ENCODE results near the gene C13orf42. TPM values are rescaled to one million over a fixed set of nuclear protein-coding genes. Genes with fewer than 3 reads are reported as not detected.
"Not testable (repeated sequence)": the region's sequence is repeated elsewhere in the genome, so short reads cannot be mapped to it uniquely, and the experiment has no call there.

The C13orf42 gene
- total RNA-seq, 1 experiment from 2014 or later, result not detected

DNA sequence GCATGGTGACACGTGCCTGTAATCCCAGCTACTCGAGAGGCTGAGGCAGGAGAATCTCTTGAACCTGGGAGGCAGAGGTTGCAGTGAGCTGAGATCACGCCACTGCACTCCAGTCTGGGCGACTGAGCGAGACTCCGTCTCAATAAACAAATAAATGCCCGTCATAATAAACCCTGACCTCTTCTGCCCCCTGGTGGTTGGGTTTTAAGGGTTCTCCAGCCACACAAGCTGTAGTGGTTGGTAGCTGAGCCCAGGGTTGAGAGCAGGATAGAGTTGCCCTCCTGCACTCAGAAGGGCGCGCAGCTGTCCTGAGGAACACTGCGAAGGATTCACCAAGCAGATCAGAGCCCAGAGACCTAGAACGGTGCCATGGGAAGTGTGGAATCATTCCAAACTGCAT, 9.8 kb upstream of the C13orf42 start:
- POLR2A ChIA-PET; H3K27ac ChIP-seq (ENCODE audit: low read depth, low read length); H3K9me3 ChIP-seq (ENCODE audit: control insufficient read depth in 1 of 2, insufficient read depth in 1 of 2, low read depth in 1 of 2, low read length in 2 of 2); H3K36me3 ChIP-seq (ENCODE audit: control insufficient read depth in 1 of 2, insufficient read depth in 2 of 2, low read length in 2 of 2); H3K9me2 ChIP-seq (ENCODE audit: insufficient read depth); H3K4me3 ChIP-seq (replicated peaks in 1 of 2; ENCODE audit: low read depth in 1 of 2, low read length in 2 of 2); RAD21 ChIA-PET (ENCODE audit: low non-redundant PET in 1 of 2, low total read pairs in 2 of 2, uncharacterized antibody in 2 of 2, unreplicated experiment in 2 of 2); BruUV-seq (replicated peaks); H2AFZ ChIP-seq (ENCODE audit: low read depth, low read length, poor library complexity, severe bottlenecking); H4K20me1 ChIP-seq (ENCODE audit: insufficient read depth); H3K27me3 ChIP-seq (ENCODE audit: insufficient read depth, low read length); H3K9ac ChIP-seq (ENCODE audit: low read length); H3K79me2 ChIP-seq (ENCODE audit: insufficient read depth, low read length); intact Hi-C loops (cut with micrococcal nuclease); H3K4me1 ChIP-seq (ENCODE audit: control insufficient read depth in 1 of 2, insufficient read depth in 2 of 2, low read length in 2 of 2): not testable (repeated sequence)
- peak overlapping the region; percentile 20 for H3K4me2 ChIP-seq (ENCODE audit: low read length)
- DNase-seq (ENCODE audit: low read depth, low spot score) (peak; percentile 47), ATAC-seq (peak; percentile 73)
- TF ChIP-seq, protein P1, sequence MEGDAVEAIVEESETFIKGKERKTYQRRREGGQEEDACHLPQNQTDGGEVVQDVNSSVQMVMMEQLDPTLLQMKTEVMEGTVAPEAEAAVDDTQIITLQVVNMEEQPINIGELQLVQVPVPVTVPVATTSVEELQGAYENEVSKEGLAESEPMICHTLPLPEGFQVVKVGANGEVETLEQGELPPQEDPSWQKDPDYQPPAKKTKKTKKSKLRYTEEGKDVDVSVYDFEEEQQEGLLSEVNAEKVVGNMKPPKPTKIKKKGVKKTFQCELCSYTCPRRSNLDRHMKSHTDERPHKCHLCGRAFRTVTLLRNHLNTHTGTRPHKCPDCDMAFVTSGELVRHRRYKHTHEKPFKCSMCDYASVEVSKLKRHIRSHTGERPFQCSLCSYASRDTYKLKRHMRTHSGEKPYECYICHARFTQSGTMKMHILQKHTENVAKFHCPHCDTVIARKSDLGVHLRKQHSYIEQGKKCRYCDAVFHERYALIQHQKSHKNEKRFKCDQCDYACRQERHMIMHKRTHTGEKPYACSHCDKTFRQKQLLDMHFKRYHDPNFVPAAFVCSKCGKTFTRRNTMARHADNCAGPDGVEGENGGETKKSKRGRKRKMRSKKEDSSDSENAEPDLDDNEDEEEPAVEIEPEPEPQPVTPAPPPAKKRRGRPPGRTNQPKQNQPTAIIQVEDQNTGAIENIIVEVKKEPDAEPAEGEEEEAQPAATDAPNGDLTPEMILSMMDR (IDR thresholded peaks at IDR 0.05 in 2 of 3, conservative IDR thresholded peaks at IDR 0.05 in 1 of 3; ENCODE audit: borderline replicate concordance in 1 of 3, insufficient read depth in 1 of 3, low read depth in 2 of 3, low read length in 2 of 3), result peak; percentile 30 to 66 (median 62); a peak in 5 of 6 replicates
- peak; percentile 65 for TF ChIP-seq RAD21 (IDR thresholded peaks at IDR 0.05; ENCODE audit: low read depth)
- CTCF ChIA-PET, result interaction anchor here (0.7 to 2.0 kb wide), 15 partner anchors 9 to 1251 kb away, joined by 3 to 15 read pairs (median 3); partner anchors contain the start of gene C13orf42

DNA sequence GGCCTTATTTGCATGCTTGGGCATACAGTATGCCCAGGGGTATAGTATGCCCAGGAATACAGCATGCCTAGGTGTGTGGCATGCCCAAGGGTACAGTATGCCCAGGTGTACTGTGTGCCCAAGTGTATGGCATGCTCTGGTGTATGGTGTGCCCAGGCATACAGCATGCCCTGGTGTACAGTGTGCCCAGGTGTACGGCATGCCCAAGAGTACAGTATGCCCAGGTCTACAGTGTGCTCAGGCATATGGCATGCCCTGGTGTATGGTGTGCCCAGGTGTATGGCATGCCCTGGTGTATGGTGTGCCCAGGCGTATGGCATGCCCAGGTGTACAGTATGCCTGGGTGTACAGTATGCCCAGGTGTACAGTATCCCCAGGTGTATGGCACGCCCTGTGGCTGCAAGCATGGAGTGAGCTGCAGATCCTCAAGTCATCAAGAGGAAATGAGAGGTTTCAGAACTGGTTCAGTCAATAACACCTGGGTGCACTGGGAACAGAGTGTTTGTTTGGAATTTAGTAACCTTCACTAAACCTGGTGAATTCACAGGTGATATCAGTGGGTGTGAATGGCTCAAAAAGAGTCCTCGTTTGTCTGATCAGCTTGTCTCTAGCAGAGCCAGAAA, 7.8 kb upstream of the C13orf42 start:
- Histone ChIP-seq H3K9me2 (ENCODE audit: insufficient read depth) (no peaks in the 10 kb centered on the region), H3K4me2 (ENCODE audit: low read length) (no peak overlapping the region), H3K27me3 (ENCODE audit: insufficient read depth, low read length) (no peaks in the 10 kb centered on the region), H3K36me3 (ENCODE audit: control insufficient read depth in 1 of 2, insufficient read depth in 2 of 2, low read length in 2 of 2) (no peaks in the 10 kb centered on the region), H3K79me2 (ENCODE audit: insufficient read depth, low read length) (no peaks in the 10 kb centered on the region), H3K9ac (ENCODE audit: low read length) (no peak overlapping the region), H4K20me1 (ENCODE audit: insufficient read depth) (no peaks in the 10 kb centered on the region), H2AFZ (ENCODE audit: low read depth, low read length, poor library complexity, severe bottlenecking) (no peak overlapping the region), H3K4me1 (ENCODE audit: control insufficient read depth in 1 of 2, insufficient read depth in 2 of 2, low read length in 2 of 2) (peaks cover 4 to 5% of the 10 kb centered on the region in 2 experiments; a peak in 2 of 4 replicates), H3K4me3 (replicated peaks in 1 of 2; ENCODE audit: low read depth in 1 of 2, low read length in 2 of 2) (no peak overlapping the region), H3K9me3 (ENCODE audit: control insufficient read depth in 1 of 2, insufficient read depth in 1 of 2, low read depth in 1 of 2, low read length in 2 of 2) (peaks cover 0 to 4% of the 10 kb centered on the region in 2 experiments; a peak in 1 of 4 replicates), H3K27ac (ENCODE audit: low read depth, low read length) (no peak overlapping the region)
- no TSS peak for BruUV-seq (replicated peaks)
- 0 out of 2 replicates have a peak, but pooled peaks have one; percentile 7 for ATAC-seq
- no peak for DNase-seq (ENCODE audit: low read depth, low spot score)
- intact Hi-C loops (cut with micrococcal nuclease), result no loop called here
- ChIA-PET RAD21 (ENCODE audit: low non-redundant PET in 1 of 2, low total read pairs in 2 of 2, uncharacterized antibody in 2 of 2, unreplicated experiment in 2 of 2) (no interaction called here), POLR2A (no interaction called here), CTCF (no interaction called here)
- no peak for TF ChIP-seq CBX3 (IDR thresholded peaks at IDR 0.05; ENCODE audit: low read depth)
- no peak for TF ChIP-seq SIN3A (IDR thresholded peaks at IDR 0.05; ENCODE audit: low read depth)
- no peak for TF ChIP-seq CEBPB (IDR thresholded peaks at IDR 0.05; ENCODE audit: low read depth)
- TF ChIP-seq, protein P2, sequence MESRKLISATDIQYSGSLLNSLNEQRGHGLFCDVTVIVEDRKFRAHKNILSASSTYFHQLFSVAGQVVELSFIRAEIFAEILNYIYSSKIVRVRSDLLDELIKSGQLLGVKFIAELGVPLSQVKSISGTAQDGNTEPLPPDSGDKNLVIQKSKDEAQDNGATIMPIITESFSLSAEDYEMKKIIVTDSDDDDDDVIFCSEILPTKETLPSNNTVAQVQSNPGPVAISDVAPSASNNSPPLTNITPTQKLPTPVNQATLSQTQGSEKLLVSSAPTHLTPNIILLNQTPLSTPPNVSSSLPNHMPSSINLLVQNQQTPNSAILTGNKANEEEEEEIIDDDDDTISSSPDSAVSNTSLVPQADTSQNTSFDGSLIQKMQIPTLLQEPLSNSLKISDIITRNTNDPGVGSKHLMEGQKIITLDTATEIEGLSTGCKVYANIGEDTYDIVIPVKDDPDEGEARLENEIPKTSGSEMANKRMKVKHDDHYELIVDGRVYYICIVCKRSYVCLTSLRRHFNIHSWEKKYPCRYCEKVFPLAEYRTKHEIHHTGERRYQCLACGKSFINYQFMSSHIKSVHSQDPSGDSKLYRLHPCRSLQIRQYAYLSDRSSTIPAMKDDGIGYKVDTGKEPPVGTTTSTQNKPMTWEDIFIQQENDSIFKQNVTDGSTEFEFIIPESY (IDR thresholded peaks at IDR 0.05; ENCODE audit: extremely low read depth, insufficient replicate concordance, low read length), result no peak
- TF ChIP-seq EGR1 (IDR thresholded peaks at IDR 0.05; ENCODE audit: low read depth), result no peak
- no peak for TF ChIP-seq SP1 (IDR thresholded peaks at IDR 0.05; ENCODE audit: low read depth)
- TF ChIP-seq ZNF274 (IDR thresholded peaks at IDR 0.05; ENCODE audit: low read depth, low read length), result no peak
- TF ChIP-seq EZH2phosphoT487 (IDR thresholded peaks at IDR 0.05; ENCODE audit: borderline replicate concordance), result no peak
- TF ChIP-seq, protein P1 (IDR thresholded peaks at IDR 0.05 in 2 of 3, conservative IDR thresholded peaks at IDR 0.05 in 1 of 3; ENCODE audit: borderline replicate concordance in 1 of 3, insufficient read depth in 1 of 3, low read depth in 2 of 3, low read length in 2 of 3), result no peak
- no peak for TF ChIP-seq FOSL1 (IDR thresholded peaks at IDR 0.05; ENCODE audit: low read depth)
- TF ChIP-seq ZFX (IDR thresholded peaks at IDR 0.05), result no peak
- TF ChIP-seq POLR2A (IDR thresholded peaks at IDR 0.05; ENCODE audit: borderline replicate concordance, extremely low read depth, insufficient read depth, insufficient read length), result no peak
- TF ChIP-seq, protein P3, sequence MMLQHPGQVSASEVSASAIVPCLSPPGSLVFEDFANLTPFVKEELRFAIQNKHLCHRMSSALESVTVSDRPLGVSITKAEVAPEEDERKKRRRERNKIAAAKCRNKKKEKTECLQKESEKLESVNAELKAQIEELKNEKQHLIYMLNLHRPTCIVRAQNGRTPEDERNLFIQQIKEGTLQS (IDR thresholded peaks at IDR 0.05), result no peak
